Measurements from ENCODE around the gene SNAP25. TPM values are rescaled to one million over a fixed set of nuclear protein-coding genes. Genes with fewer than 3 reads are reported as not detected.

The SNAP25 gene
- total RNA-seq, 1 experiment from 2014 or later = not detected

GRCh38 chr20:10297223-10297622 is 78.6 kb downstream of the SNAP25 start:
- Histone ChIP-seq H3K36me3 (no peaks in the 10 kb centered on the region), H3K9me3 (replicated peaks) (0 out of 2 replicates have a peak, but pooled peaks cover 2% of the 10 kb centered on the region), H3K4me3 (no peak overlapping the region), H3K27ac (no peak overlapping the region), H3K4me1 (no peaks in the 10 kb centered on the region), H3K27me3 (peaks cover 11% of the 10 kb centered on the region; the same call in 1 of the 2 replicates)
- no peak for DNase-seq

GRCh38 chr20:10297684-10298240 is 79.1 kb downstream of the SNAP25 start:
- DNase-seq = no peak
- Histone ChIP-seq H3K36me3 (no peaks in the 10 kb centered on the region), H3K9me3 (replicated peaks) (0 out of 2 replicates have a peak, but pooled peaks cover 2% of the 10 kb centered on the region), H3K27me3 (peaks cover 11% of the 10 kb centered on the region; the same call in 1 of the 2 replicates), H3K4me3 (no peak overlapping the region), H3K27ac (no peak overlapping the region), H3K4me1 (no peaks in the 10 kb centered on the region)

DNA sequence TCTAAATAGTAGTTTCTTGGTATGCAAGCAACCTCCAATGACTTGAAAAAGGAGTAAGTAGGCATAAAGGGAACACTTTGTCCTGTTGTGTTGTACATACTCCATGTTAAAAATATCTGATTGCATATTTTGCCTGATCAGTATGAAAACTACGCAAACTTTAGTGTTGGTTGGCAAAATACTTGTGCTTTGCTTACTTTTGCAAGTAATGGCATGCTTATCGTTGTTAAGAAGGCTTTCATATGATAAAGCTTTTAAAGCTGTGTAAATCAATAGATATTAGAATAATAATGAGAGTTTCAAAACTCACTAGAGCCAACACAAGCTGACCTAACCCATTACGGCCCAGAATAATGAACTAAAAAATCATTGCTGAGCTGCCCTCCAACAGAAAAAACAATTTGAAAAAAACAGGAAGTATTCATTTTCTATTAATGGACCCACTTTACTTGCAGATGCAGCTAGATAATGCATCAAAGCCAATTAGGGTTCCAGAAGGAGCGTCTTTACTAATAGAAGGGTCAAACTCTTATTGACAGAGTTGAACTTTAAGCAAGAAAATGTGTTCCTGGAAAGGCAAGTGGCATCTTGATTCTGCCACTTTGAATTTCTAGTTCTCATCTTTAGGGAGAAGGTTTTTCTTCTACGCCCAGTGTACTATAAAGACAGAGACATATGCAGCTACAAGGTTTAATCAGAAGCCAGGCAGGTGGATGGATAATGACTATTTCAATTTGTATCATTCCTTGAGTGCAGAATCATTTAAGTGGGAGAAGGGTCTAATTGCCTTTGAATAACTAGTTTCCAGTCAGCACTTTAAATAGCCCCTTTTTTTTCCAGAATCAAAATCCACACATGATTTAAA is 82.2 kb downstream of the SNAP25 start:
- H3K27me3 ChIP-seq = peaks cover 11% of the 10 kb centered on the region; the same call in 1 of the 2 replicates
- no peaks in the 10 kb centered on the region for H3K4me1 ChIP-seq
- no peak for DNase-seq
- 0 out of 2 replicates have a peak, but pooled peaks cover 2% of the 10 kb centered on the region for H3K9me3 ChIP-seq (replicated peaks)
- no peak overlapping the region for H3K4me3 ChIP-seq
- no peaks in the 10 kb centered on the region for H3K36me3 ChIP-seq
- H3K27ac ChIP-seq = no peak overlapping the region

DNA sequence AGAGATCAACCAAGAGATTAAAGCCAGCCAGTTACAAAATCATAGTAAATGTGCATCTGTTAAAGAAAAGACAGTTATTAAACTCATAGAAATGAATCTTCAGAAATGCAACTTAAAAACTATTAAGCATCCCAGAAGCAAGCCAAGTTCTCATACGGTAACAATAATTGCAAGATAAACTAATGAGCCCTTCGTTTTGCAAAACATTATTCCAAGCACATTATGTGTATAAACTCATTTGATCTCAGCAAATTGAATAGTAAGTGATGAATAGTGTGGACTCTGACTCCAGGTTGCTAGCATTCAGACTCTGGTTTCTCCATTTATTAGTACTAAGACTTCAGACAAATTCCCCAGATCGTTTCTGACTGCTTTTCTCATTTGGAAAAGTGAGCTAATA is 85.2 kb downstream of the SNAP25 start:
- Histone ChIP-seq H3K27me3 (peaks cover 11% of the 10 kb centered on the region; the same call in 1 of the 2 replicates), H3K4me3 (no peak overlapping the region), H3K9me3 (replicated peaks) (0 out of 2 replicates have a peak, but pooled peaks cover 2% of the 10 kb centered on the region), H3K36me3 (no peaks in the 10 kb centered on the region), H3K27ac (no peak overlapping the region), H3K4me1 (no peaks in the 10 kb centered on the region)
- no peak for DNase-seq

DNA sequence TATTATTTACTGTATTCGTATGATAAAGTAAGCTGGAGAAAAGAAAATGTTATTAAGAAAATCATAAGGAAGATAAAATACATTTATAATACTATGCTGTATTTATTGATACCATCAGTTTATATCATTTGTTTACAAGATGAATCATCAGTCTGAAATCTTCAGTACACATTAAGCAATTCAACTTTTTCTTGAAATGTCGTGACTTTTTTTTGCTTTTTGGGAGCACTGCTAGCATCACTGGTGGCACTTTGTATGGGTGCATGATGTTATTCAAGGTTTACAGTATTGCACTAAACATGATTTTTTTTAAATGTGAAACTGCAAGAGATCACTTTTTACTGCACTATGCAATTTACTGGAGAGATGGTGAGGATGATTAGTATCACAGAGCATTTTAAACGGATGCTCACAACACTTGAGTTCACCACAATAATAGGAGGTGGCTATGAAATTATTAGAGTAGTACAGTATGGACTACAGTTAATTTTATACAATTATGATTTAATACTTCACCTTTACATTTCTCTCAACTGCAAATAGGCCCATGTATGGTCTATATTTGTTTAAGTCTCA is 85.9 kb downstream of the SNAP25 start:
- no peaks in the 10 kb centered on the region for H3K36me3 ChIP-seq
- DNase-seq = no peak

GRCh38 chr20:10306440-10307358 is 88.1 kb downstream of the SNAP25 start:
- H3K36me3 ChIP-seq = no peaks in the 10 kb centered on the region
- no peaks in the 10 kb centered on the region for H3K4me1 ChIP-seq
- no peak overlapping the region for H3K4me3 ChIP-seq
- no peak for DNase-seq
- H3K27me3 ChIP-seq = no peaks in the 10 kb centered on the region
- no peak overlapping the region for H3K27ac ChIP-seq
- H3K9me3 ChIP-seq (replicated peaks) = no peaks in the 10 kb centered on the region

More for the DNA sequence above, 85.9 kb downstream of the SNAP25 start:
- Histone ChIP-seq H3K4me1 (no peaks in the 10 kb centered on the region), H3K4me3 (no peak overlapping the region), H3K27ac (no peak overlapping the region), H3K9me3 (replicated peaks) (0 out of 2 replicates have a peak, but pooled peaks cover 2% of the 10 kb centered on the region), H3K27me3 (peaks cover 9% of the 10 kb centered on the region; the same call in 1 of the 2 replicates)

- DNase-seq = no peak
- Histone ChIP-seq H3K27ac (no peak overlapping the region), H3K4me3 (no peak overlapping the region)
These were observed 88.7 kb downstream of the SNAP25 start for GRCh38 chr20:10307359-10307735.

GRCh38 chr20:10308652-10309051 is 90.0 kb downstream of the SNAP25 start:
- no peaks in the 10 kb centered on the region for H3K27me3 ChIP-seq
- H3K36me3 ChIP-seq = no peaks in the 10 kb centered on the region
- no peak for DNase-seq
- no peaks in the 10 kb centered on the region for H3K4me1 ChIP-seq
- H3K9me3 ChIP-seq (replicated peaks) = no peaks in the 10 kb centered on the region
- H3K4me3 ChIP-seq = no peak overlapping the region
- H3K27ac ChIP-seq = no peak overlapping the region

More at GRCh38 chr20:10307359-10307735, 88.7 kb downstream of the SNAP25 start:
- H3K27me3 ChIP-seq = no peaks in the 10 kb centered on the region
- no peaks in the 10 kb centered on the region for H3K9me3 ChIP-seq (replicated peaks)
- no peaks in the 10 kb centered on the region for H3K36me3 ChIP-seq
- H3K4me1 ChIP-seq = no peaks in the 10 kb centered on the region

DNA sequence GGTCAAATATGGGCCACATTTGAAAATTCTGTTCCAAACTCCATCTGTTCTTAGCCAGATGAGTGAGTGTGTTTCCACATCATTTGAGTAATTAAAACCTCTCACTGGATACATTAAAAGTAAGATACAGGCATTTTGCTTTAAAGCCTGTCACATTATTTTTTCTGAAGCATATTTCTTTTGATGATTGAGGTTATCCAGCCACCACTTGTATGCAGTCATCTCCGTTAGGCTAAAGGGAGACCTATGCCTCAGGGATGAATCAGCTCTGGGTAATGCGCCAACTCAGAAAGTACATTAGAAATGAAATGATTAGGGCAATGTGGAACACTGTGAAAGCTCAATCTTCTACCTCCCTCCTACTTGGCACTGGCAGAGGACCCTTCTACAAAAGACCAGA is 90.7 kb downstream of the SNAP25 start:
- H3K27me3 ChIP-seq = no peaks in the 10 kb centered on the region
- no peaks in the 10 kb centered on the region for H3K36me3 ChIP-seq
- DNase-seq = no peak
- H3K4me1 ChIP-seq = no peaks in the 10 kb centered on the region
- H3K27ac ChIP-seq = no peak overlapping the region
- no peaks in the 10 kb centered on the region for H3K9me3 ChIP-seq (replicated peaks)
- H3K4me3 ChIP-seq = no peak overlapping the region

- Histone ChIP-seq H3K4me1 (peaks cover 8% of the 10 kb centered on the region; the same call in 1 of the 2 replicates), H3K27me3 (no peaks in the 10 kb centered on the region), H3K36me3 (no peaks in the 10 kb centered on the region), H3K9me3 (replicated peaks) (no peaks in the 10 kb centered on the region; the same call in 1 of the 2 replicates), H3K4me3 (no peak overlapping the region), H3K27ac (no peak overlapping the region)
- DNase-seq = no peak
These were observed 93.5 kb downstream of the SNAP25 start for GRCh38 chr20:10312111-10312510.

GRCh38 chr20:10313215-10313614 is 94.6 kb downstream of the SNAP25 start:
- Histone ChIP-seq H3K27me3 (no peaks in the 10 kb centered on the region), H3K36me3 (no peaks in the 10 kb centered on the region), H3K4me3 (no peak overlapping the region), H3K9me3 (replicated peaks) (no peaks in the 10 kb centered on the region; the same call in 1 of the 2 replicates), H3K27ac (no peak overlapping the region), H3K4me1 (peaks cover 8% of the 10 kb centered on the region; the same call in 1 of the 2 replicates)
- no peak for DNase-seq

DNA sequence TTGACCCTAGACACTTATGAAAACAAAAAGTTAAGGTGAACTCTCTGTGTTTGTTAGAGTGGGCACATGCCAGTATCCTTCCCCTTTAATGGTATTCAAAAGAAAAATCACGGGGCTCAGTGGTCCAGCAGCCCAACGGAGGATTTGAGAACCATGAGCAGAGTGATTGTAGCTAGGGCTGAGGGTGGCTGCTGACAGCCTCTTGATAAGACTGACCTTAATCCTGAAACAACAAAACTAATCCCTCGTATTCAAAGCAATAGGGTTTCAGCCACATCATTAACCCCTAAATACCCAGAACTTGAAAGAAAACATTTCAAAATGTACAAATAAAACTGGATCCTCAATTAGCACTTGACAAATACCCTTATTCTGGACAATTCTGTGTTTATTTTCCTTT is 95.1 kb downstream of the SNAP25 start:
- Histone ChIP-seq H3K4me1 (peaks cover 8% of the 10 kb centered on the region; the same call in 1 of the 2 replicates), H3K27me3 (no peaks in the 10 kb centered on the region), H3K36me3 (no peaks in the 10 kb centered on the region), H3K27ac (no peak overlapping the region), H3K4me3 (no peak overlapping the region), H3K9me3 (replicated peaks) (no peaks in the 10 kb centered on the region; the same call in 1 of the 2 replicates)
- peak in 1 of 2 experiments; percentile 31 for DNase-seq

- H3K27me3 ChIP-seq = no peaks in the 10 kb centered on the region
- H3K4me3 ChIP-seq = no peak overlapping the region
- no peaks in the 10 kb centered on the region; the same call in 1 of the 2 replicates for H3K9me3 ChIP-seq (replicated peaks)
- H3K4me1 ChIP-seq = peaks cover 8% of the 10 kb centered on the region; the same call in 1 of the 2 replicates
- DNase-seq = no peak
- no peaks in the 10 kb centered on the region for H3K36me3 ChIP-seq
- H3K27ac ChIP-seq = no peak overlapping the region
These were observed 95.6 kb downstream of the SNAP25 start for GRCh38 chr20:10314198-10314597.

- Histone ChIP-seq H3K9me3 (replicated peaks) (no peaks in the 10 kb centered on the region; the same call in 1 of the 2 replicates), H3K4me3 (no peak overlapping the region), H3K36me3 (no peaks in the 10 kb centered on the region), H3K27me3 (no peaks in the 10 kb centered on the region), H3K4me1 (peaks cover 8% of the 10 kb centered on the region; the same call in 1 of the 2 replicates), H3K27ac (no peak overlapping the region)
- DNase-seq = no peak
These were observed 96.5 kb downstream of the SNAP25 start for GRCh38 chr20:10315138-10315537.

All from SJCRH30 (cell line).